CD14-positive monocyte (primary cell): ENCODE measurements around the gene RPL9. TPM values are rescaled to one million over a fixed set of nuclear protein-coding genes. Genes with fewer than 3 reads are reported as not detected.
A peak's percentile ranks its signal among the peaks of the same experiment; 100 is the strongest.

Experiments used
- DNase-seq, 3 donors: peaks; one replicate each; pipeline ENCODE4 v3.0.0-alpha.2; 2011 to 2022
- H2AFZ ChIP-seq: 2 replicates; pipeline ENCODE4 v1.6.0; 2012; ENCODE audit warnings: mild to moderate bottlenecking, low read depth, low read length, inconsistent platforms; ENCODE audit not compliant: insufficient read depth, poor library complexity, severe bottlenecking
- H3K27ac ChIP-seq, 2 donors: 1 replicate in 1 of 2; 2 replicates in 1 of 2; pipeline ENCODE4 v1.5.1; 2012 to 2013; ENCODE audit warnings: low read length in 2 of 2, control low read depth in 1 of 2, inconsistent platforms in 1 of 2, low read depth in 1 of 2, mild to moderate bottlenecking in 1 of 2
- H3K27me3 ChIP-seq, 2 donors: one replicate each; pipeline versions ENCODE4 v1.6.0 to v1.6.1; 2011 to 2013; ENCODE audit warnings: low read length in 2 of 2; ENCODE audit not compliant: control insufficient read depth in 2 of 2, insufficient read depth in 2 of 2
- H3K36me3 ChIP-seq, 2 donors: replicated peaks in 1 of 2; 1 replicate in 1 of 2; 2 replicates in 1 of 2; pipeline versions ENCODE4 v1.5.1 to v1.6.1; 2012 to 2013; ENCODE audit warnings: low read length in 2 of 2, control low read depth in 1 of 2, inconsistent platforms in 1 of 2, mild to moderate bottlenecking in 1 of 2; ENCODE audit not compliant: insufficient read depth in 2 of 2, control insufficient read depth in 1 of 2
- H3K4me1 ChIP-seq, 2 donors: 1 replicate in 1 of 2; 2 replicates in 1 of 2; pipeline versions ENCODE4 v1.5.1 to v1.6.1; 2012 to 2013; ENCODE audit warnings: low read length in 2 of 2, control low read depth in 1 of 2, inconsistent platforms in 1 of 2, mild to moderate bottlenecking in 1 of 2, moderate library complexity in 1 of 2; ENCODE audit not compliant: insufficient read depth in 2 of 2, control insufficient read depth in 1 of 2
- H3K4me2 ChIP-seq: replicated peaks from 2 replicates; pipeline ENCODE3; 2012; ENCODE audit warnings: low read length, moderate library complexity, mild to moderate bottlenecking; ENCODE audit not compliant: poor library complexity, severe bottlenecking; ENCODE audit errors: extremely low read depth
- H3K4me3 ChIP-seq, 3 experiments: fragments of 200-600 bp in 1 of 3; sonication (generic) in 1 of 3; replicated peaks in 1 of 3; 1 replicate in 2 of 3; 2 replicates in 1 of 3; pipeline ENCODE4 v1.5.1; 2011 to 2013; ENCODE audit warnings: low read length in 3 of 3, mild to moderate bottlenecking in 3 of 3, control low read depth in 2 of 3, low read depth in 2 of 3, inconsistent platforms in 1 of 3, moderate library complexity in 1 of 3
- H3K79me2 ChIP-seq: 2 replicates; pipeline ENCODE4 v1.6.0; 2012; ENCODE audit warnings: mild to moderate bottlenecking, control low read depth, inconsistent platforms, low read length, moderate library complexity; ENCODE audit not compliant: insufficient read depth
- H3K9ac ChIP-seq: 2 replicates; pipeline ENCODE4 v1.6.0; 2017; ENCODE audit warnings: low read length, mild to moderate bottlenecking; ENCODE audit not compliant: insufficient read depth, poor library complexity, severe bottlenecking
- H3K9me3 ChIP-seq, 2 donors: replicated peaks in 1 of 2; 1 replicate in 1 of 2; 2 replicates in 1 of 2; pipeline versions ENCODE4 v1.5.1 to v1.6.1; 2012 to 2013; ENCODE audit warnings: low read length in 2 of 2, control low read depth in 1 of 2; ENCODE audit not compliant: control insufficient read depth in 1 of 2, insufficient read depth in 1 of 2
- H4K20me1 ChIP-seq: 2 replicates; pipeline ENCODE4 v1.6.0; 2012; ENCODE audit warnings: mild to moderate bottlenecking, low read length, control low read depth, moderate library complexity; ENCODE audit not compliant: insufficient read depth
- H3K27ac Mint-ChIP-seq, 7 donors: one replicate each; pipeline ENCODE4 v1.8.0; 2020; ENCODE audit warnings: mild to moderate bottlenecking in 7 of 7, mixed read lengths in 7 of 7, moderate library complexity in 6 of 7, inconsistent platforms in 2 of 7
- H3K27me3 Mint-ChIP-seq, 3 donors: one replicate each; pipeline ENCODE4 v1.8.0; 2021 to 2022; ENCODE audit warnings: low read depth in 3 of 3, mild to moderate bottlenecking in 3 of 3, mixed read lengths in 3 of 3, moderate library complexity in 3 of 3, inconsistent platforms in 1 of 3
- H3K36me3 Mint-ChIP-seq, 2 donors: one replicate each; pipeline ENCODE4 v1.8.0; 2020; ENCODE audit warnings: mixed read lengths in 2 of 2, inconsistent platforms in 1 of 2, mild to moderate bottlenecking in 1 of 2
- H3K4me1 Mint-ChIP-seq: one replicate; pipeline ENCODE4 v1.8.0; 2020; ENCODE audit warnings: mild to moderate bottlenecking, mixed read lengths
- H3K4me3 Mint-ChIP-seq, 2 donors: one replicate each; pipeline ENCODE4 v1.8.0; 2020; ENCODE audit warnings: mild to moderate bottlenecking in 2 of 2, mixed read lengths in 2 of 2, moderate library complexity in 1 of 2
- H3K9me3 Mint-ChIP-seq, 7 donors: one replicate each; pipeline ENCODE4 v1.8.0; 2020 to 2022; ENCODE audit warnings: mixed read lengths in 7 of 7, mild to moderate bottlenecking in 6 of 7, moderate library complexity in 6 of 7, inconsistent platforms in 2 of 7
- CTCF ChIP-seq: fragments of 200-600 bp; IDR thresholded peaks from one replicate; pipeline ENCODE4 v1.8.0; 2022; ENCODE audit warnings: antibody characterized with exemption, mild to moderate bottlenecking
- WGBS: methylation state at CpG from one replicate; pipeline ENCODE4 v1.1.5; 2013; ENCODE audit warnings: missing lambda C conversion rate; ENCODE audit not compliant: insufficient coverage; 5-methylcytosine and 5-hydroxymethylcytosine counted together
- intact Hi-C, 2 donors: fragments of 100-400 bp; cut with micrococcal nuclease; formaldehyde crosslinking; loops; one replicate each; pipeline versions ENCODE4 v1.15.0 to v1.15.1; 2023
- polyA minus RNA-seq: library from RNA; depleted of rRNA, polyadenylated mRNA; stranded (reverse); fragments of >200 nt; gene quantifications from 2 replicates; pipeline ENCODE4 v1.2.3, GENCODE V29; 2012
- polyA plus RNA-seq, 3 donors: library from polyadenylated mRNA; depleted of rRNA in 1 of 3; unstranded in 2 of 3; stranded (reverse) in 1 of 3; fragments of 300-500 nt in 2 of 3; fragments of >200 nt in 1 of 3; fragmentation: Illumina TruSeq in 2 of 3; gene quantifications; 1 replicate in 2 of 3; 2 replicates in 1 of 3; pipeline ENCODE4 v1.2.3, GENCODE V29; 2012 to 2021
- total RNA-seq, 12 experiments: library from RNA in 1 of 12; stranded (reverse) in 1 of 12; fragments of 120-200 nt in 1 of 12; gene quantifications; one replicate each; pipeline ENCODE4 v1.2.4 and lab custom pipeline; 2013 to 2026; ENCODE audit warnings: mixed read lengths in 6 of 12, inconsistent platforms in 1 of 12

The RPL9 gene
- total RNA-seq (2013), result 1,844 TPM
- polyA plus RNA-seq (1,000 to 10,000 TPM in 1 of 3 donors, 100 to 1,000 TPM in 2; 821 to 1,937 (median 828) TPM), polyA minus RNA-seq (217 and 294 TPM in 2 replicates), total RNA-seq (lab: John Stamatoyannopoulos, UW) (282 to 713 (median 598) reads per million in 11 experiments)

- Histone ChIP-seq H3K27ac (peak within 1 kb of the TSS; percentile 99 to 100), H3K4me2 (peak within 1 kb of the TSS; percentile 97), H4K20me1 (peaks cover 28% of the 10 kb centered on the region), H3K79me2 (peaks cover 45% of the 10 kb centered on the region), H3K9me3 (no peaks in the 10 kb centered on the region), H2AFZ (peak within 1 kb of the TSS; percentile 96), H3K4me3 (peak within 1 kb of the TSS; percentile 84 to 99 (median 92)), H3K27me3 (no peaks in the 10 kb centered on the region), H3K9ac (peak within 1 kb of the TSS; percentile 99), H3K36me3 (peaks cover 43 to 54% of the 10 kb centered on the region in 2 donors), H3K4me1 (peaks cover 15 to 24% of the 10 kb centered on the region in 2 donors)
- Mint-ChIP-seq H3K36me3 (peaks cover 49 to 58% of the 10 kb centered on the region in 2 donors), H3K4me1 (peaks cover 27% of the 10 kb centered on the region), H3K27me3 (no peaks in the 10 kb centered on the region), H3K9me3 (no peaks in the 10 kb centered on the region), H3K27ac (peak within 1 kb of the TSS; percentile 99 to 100 (median 100)), H3K4me3 (peak within 1 kb of the TSS; percentile 94 to 97)
- DNase-seq, result peak; percentile 99
- under 1% methylated on average over 40 of the region's 55 CpGs for WGBS
- intact Hi-C loops, result loop anchor here (2.0 to 10.0 kb wide), 7 partner anchors 69 to 519 kb away; partner anchors contain the start of genes PDS5A (in 2 of the 2), RFC1 (in 1 of the 2), SMIM14 (in 1 of the 2) and UBE2K (in 1 of the 2)
- no peak for TF ChIP-seq CTCF
Measured at GRCh38 chr4:39458505-39459300, at the start of gene RPL9, which contains the start of gene LIAS. Gene RPL9, minus strand, starts transcription at chr4:39458922. Its CDS starts 483 bp downstream, at chr4:39458439. Gene LIAS, plus strand, starts transcription at chr4:39459056. Its CDS starts 62 bp downstream, at chr4:39459118.

DNA sequence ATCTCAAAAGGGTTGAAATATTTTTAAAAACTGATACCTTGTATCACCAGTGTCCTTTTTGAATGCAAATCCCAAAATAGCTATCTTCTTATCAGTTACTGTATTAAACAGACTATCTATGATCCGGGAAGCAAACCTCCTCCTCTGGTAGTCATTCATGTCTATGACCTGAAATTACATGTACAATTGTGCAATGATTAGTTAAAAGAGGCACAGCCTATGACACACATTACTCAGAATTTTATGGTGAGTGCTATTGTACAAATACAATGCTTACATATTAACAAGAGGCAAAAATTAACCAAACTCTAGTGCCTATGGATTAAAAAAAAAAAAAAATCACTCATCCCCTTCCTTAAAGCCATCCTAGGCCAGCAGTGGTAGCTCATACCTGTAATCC, 46.9 kb upstream of the RPL9 start:
- no peaks in the 10 kb centered on the region for H3K27me3 ChIP-seq
- H3K4me1 ChIP-seq, result no peaks in the 10 kb centered on the region
- Mint-ChIP-seq H3K27ac (no peak overlapping the region), H3K27me3 (no peaks in the 10 kb centered on the region), H3K36me3 (peaks cover 79 to 92% of the 10 kb centered on the region in 2 donors), H3K4me1 (no peaks in the 10 kb centered on the region), H3K9me3 (no peaks in the 10 kb centered on the region), H3K4me3 (no peak overlapping the region)
- no peaks in the 10 kb centered on the region for H3K79me2 ChIP-seq
- no peak overlapping the region for H3K4me3 ChIP-seq
- intact Hi-C loops, result no loop called here
- no CpG with 5 or more reads among the region's 1 CpG for WGBS
- no peak for DNase-seq
- TF ChIP-seq CTCF, result no peak
- no peaks in the 10 kb centered on the region for H3K9me3 ChIP-seq
- H4K20me1 ChIP-seq, result no peaks in the 10 kb centered on the region
- no peak overlapping the region for H3K9ac ChIP-seq
- peaks cover 79 to 93% of the 10 kb centered on the region in 2 donors for H3K36me3 ChIP-seq
- H2AFZ ChIP-seq, result no peak overlapping the region
- H3K4me2 ChIP-seq, result no peak overlapping the region
- no peak overlapping the region for H3K27ac ChIP-seq
